Suppressor macrophage treated with lipopolysaccharide for 1 hour (primary cell): ENCODE data around the gene TEX14.

ENCODE experiments used
- DNase-seq, 3 donors: peaks; one replicate each; pipeline ENCODE4 v3.0.0-alpha.2; 2020 to 2022

The TEX14 gene, protein sequence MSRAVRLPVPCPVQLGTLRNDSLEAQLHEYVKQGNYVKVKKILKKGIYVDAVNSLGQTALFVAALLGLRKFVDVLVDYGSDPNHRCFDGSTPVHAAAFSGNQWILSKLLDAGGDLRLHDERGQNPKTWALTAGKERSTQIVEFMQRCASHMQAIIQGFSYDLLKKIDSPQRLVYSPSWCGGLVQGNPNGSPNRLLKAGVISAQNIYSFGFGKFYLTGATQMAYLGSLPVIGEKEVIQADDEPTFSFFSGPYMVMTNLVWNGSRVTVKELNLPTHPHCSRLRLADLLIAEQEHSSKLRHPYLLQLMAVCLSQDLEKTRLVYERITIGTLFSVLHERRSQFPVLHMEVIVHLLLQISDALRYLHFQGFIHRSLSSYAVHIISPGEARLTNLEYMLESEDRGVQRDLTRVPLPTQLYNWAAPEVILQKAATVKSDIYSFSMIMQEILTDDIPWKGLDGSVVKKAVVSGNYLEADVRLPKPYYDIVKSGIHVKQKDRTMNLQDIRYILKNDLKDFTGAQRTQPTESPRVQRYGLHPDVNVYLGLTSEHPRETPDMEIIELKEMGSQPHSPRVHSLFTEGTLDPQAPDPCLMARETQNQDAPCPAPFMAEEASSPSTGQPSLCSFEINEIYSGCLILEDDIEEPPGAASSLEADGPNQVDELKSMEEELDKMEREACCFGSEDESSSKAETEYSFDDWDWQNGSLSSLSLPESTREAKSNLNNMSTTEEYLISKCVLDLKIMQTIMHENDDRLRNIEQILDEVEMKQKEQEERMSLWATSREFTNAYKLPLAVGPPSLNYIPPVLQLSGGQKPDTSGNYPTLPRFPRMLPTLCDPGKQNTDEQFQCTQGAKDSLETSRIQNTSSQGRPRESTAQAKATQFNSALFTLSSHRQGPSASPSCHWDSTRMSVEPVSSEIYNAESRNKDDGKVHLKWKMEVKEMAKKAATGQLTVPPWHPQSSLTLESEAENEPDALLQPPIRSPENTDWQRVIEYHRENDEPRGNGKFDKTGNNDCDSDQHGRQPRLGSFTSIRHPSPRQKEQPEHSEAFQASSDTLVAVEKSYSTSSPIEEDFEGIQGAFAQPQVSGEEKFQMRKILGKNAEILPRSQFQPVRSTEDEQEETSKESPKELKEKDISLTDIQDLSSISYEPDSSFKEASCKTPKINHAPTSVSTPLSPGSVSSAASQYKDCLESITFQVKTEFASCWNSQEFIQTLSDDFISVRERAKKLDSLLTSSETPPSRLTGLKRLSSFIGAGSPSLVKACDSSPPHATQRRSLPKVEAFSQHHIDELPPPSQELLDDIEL (N-terminal part only)

DNA sequence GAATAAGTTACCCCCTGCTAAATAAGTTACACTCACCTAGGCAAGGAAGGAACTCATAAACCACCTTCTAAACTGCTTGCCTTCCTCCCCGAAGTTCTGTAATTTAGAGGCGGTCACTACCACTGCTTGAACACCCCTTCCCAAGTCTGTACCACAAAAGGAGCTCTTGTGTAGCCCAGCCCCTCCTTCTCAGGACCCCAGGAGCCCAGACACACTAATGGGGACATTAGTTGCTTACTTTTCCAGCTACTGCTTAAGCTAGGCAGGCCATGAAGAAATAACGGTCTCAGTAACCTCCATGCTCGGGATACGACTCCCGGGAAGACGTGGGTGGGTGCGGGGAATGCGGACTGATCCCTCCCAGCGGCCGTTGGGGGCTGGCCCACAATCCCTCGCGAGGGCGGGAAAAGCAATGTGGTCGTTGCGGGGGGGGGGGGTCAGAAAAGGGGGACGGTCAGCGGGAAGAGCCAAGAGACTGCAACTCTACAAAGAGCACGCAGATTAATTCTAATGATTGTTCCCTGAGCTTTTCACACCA, at the start of gene TEX14:
TSS of gene TEX14 (minus strand) at position 345 of the 538 bp plus-strand sequence. CDS start 40,044 bp downstream, outside the sequence.
- no peak for DNase-seq

DNA sequence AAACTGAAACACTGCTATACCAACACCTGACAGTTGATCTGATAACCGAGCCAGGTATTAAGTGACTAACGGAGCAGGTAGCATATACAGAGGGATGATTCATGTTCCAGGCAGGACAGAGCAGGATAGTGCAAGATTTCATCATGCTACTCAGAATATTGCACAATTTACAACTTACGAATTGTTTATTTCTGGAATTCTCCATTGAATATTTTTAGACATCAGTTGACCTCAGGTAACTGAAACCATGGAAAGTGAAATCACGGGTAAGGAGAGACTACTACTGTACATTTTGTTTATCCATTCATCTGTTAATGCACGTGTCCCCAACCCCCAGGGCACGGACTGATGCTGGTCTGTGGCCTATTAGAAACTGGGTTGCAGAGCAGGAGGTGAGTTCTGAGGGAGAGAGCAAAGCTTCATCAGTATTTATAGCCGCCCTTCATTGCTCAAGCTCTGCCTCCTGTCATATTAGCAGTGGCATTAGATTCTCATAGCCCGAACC, 49.3 kb upstream of the TEX14 start:
- no peak for DNase-seq

DNA sequence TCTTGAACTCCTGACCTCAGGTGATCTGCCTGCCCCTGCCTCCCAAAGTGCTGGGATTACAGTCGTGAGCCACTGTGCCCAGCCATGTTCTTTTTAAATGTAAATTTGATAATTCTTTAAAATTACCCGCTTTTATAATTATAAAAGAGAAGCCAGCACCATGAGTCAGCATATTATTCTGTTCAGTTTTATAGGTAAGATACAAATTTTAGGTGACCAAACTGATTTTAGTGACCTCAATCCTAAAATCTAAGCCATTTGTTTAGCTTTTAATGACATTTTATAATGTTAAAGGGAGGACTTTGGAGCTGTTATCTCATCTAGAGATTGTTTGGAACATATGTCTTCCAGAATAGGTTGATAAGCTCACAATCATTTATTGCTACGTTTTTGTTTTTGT, 43.0 kb upstream of the TEX14 start:
- DNase-seq, result no peak

DNA sequence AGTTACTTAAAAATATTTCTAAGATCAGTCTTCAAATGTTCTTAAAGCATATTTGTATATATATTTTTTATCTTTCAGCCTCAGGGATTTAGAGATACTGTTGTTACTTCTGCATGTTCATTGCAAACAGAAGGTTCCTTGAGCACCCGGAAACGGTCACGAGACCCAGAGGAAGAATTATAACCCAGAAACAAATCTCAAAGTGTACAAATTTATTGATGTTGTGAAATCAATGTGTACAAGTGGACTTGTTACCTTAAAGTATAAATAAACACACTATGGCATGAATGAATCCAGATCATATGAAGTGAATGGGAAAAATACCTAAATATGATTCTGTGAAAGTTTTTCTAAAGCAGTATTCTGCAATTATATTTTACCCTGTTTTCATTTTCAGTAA, 42.2 kb upstream of the TEX14 start:
- no peak for DNase-seq

DNA sequence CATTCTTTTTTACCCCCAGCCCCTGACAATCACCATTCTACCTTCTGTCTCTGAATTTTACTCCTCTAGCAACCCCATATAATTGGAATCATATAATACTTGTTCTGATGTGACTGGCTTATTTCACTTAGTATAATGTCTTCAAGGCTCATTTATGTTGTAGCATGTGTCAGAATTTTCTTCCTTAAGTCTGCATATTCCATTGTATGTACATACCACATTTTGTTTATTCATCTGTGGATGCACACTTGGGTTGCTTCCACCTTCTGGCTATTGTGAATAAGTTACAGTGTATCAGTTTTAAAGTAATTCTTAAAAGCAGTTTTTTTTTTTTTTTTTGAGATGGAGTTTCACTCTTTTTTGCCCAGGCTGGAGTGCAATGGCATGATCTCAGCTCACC, 39.1 kb upstream of the TEX14 start:
- DNase-seq, result no peak

DNA sequence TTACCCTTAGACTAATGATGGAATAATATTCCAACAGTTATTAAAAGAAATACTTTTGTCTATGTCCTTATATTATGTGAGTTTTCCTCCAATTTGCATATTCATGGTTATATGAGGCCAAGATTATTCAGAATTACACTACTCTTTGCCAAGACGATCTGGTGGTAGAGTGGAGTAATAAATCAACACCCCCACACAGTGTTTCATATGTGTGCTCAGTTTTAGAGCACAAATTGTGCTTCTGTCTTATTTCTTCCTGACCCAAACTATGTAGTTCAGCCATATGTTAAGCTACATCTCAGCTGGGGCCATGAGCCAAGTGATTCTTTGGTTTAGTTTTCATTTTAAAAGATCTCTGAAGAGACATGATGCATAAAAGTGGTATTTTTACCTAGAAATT, 37.0 kb upstream of the TEX14 start:
- no peak for DNase-seq

DNA sequence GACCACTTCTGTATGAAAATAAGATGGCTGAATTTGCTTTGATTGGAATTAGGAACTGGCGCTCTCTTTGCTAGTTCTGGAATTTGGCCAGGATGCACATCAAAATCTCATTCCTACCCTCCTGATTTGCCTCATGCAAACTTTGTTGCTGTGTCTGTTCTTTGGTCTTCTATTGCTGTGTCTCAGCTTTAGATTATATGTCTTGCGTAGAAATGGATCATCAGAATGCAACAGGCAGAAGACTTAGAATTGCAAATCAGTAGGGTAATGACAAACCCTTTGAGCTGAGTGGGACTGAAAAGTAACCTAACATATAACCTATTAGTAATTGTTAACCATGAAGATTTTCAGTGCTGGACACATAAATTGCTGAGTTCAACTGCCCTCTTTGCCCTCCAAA, 30.9 kb upstream of the TEX14 start:
- DNase-seq, result no peak

DNA sequence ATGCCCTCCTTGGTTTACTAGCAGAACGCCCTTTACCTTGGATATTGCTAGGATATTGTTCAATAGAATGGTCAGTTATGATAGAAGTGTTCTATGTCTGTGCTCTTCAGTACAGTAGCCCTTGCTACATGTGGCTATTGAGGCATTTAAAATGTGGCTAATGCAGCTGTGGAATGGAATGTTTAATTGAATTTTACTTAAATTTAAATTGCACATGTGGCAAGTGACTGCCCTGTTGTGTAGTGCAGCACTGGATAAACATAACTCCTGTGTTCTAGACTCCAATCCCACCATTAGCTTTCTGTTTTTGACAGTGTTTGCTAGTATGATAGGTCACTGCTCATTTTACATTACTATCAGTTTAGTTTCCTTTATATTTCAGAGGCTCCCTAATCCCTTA, 30.4 kb upstream of the TEX14 start:
- DNase-seq, result no peak

DNA sequence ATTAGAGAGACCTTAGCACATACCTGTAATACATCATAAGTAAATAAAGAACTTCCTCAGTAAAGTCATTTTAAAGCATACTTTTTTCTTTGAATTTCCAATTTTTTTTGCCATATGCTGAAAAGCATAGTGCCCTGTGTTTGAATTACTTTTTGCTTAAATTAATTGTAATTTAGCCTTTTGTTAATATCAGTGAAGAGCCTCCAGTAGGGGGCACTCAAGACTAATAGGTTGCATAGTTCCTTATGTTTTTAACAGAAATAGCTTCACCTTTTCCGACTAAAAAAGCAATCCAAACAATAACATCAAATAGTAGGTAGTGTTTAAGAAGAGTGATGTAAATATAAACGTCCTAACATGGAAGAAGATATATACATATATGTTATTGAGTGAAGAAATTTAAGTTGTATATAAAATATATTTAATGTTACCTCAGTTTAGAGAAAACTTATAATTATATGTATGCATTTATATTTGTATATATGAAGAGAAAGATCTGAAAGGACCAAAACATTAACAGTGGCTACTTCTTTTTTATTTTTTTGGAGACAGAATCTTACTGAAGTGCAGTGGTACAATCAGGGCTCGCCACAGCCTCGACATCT, 19.2 kb upstream of the TEX14 start:
- DNase-seq, result peak; percentile 84 to 91 (median 89)

DNA sequence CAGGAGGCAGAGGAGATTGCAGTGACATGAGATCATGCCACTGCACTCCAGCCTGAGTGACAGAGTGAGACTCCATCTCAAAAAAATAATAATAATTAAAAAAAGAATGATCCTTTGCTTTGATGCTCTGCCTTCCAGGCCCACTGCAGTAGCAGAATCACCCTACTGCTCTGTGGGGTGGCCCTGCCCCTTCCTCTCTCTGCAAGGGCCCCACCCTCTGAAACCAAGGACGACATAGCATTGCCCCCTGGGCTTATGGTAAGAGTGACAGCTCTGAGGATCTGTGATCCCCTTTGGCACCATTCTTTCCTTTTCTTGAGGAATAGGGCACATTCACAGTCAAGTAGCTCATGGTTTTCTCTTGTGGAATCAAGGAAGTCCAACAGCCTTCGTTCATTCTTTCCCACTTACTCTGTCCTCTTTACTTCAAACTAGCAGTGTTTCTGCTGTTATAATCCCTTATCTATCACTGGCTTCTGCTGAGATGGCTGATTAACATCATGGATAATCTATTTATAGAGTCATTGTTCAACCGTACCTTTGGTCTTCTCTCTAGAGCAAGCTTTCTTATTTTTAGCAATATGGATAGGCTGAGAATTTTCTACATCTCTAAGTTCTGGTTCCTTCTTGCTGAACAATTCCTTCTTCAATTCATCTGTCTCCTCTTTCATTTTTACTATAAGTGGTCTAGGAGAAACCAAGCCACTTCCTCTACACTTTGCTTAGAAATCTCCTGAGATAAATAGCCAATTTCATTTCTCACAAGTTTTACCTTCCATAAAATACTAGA, 14.7 kb upstream of the TEX14 start:
- no peak for DNase-seq

DNA sequence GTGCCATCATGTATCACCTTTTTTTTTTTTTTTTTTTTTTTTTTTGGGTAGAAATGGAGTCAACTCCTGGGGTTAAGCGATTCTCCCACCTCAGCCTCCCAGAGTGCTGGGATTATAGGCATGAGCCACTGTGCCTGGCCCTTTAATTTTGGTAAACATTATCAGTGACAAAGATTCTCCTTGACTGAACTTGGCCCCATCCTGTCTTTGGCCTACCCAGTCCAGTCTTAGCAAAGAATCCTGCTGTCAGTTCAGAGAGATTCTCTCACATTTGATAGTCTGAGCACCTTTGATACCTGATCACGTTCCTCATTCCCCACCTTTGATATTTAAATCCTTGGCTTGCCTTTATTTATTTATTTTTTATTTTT, 12.1 kb upstream of the TEX14 start:
- no peak for DNase-seq

DNA sequence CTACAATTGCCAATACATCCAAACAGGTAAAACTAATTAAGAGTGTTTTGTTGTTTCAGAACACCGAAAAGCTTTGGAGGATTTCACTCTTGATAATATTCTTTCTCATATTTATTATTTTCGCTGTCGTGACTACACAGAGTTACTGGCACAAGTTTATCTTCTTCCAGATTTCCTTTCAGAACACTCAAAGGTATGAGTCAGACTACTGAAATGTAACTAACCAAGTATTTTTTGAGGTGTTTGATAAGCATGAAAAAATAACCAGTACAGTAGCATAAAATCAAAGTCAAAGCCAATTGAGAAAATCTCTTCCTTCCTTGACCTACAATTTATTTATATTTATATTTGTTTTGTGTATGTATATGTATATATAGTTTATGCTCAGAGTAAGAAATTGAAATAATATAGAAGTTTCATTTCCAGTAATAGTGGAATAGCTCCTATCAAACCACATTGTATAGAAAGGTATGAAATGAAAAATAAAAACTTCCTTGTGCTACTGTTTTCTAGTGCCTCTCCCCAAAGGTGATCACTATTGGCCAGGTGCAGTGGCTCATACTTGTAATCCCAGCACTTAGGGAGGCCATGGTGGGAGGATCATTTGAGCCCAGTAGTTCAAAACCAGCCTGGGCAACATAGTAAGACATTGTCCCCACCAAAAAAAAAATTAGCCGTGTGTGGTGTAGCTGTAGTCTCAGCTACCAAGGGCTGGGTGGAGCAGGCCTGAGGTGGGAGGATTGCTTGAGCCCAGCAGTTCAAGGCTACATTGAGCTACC, 11.5 kb upstream of the TEX14 start:
- no peak for DNase-seq

DNA sequence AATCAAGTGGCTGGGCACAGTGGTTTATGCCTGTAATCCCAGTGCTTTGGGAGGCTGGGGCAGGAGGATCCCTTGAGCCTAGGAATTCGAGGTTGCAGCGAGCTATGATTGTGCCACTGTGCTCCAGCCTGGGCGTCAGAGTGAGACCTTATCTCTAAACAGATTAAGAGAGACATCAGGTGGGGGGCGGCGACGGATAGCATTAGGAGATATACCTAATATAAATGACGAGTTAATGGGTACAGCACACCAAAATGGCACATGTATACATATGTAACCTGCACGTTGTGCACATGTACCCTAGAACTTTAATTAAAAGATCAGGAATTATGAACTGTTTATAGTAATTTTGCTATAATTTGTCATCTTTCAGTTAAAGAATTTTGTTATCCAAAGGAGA, 10.9 kb upstream of the TEX14 start:
- DNase-seq, result no peak

DNA sequence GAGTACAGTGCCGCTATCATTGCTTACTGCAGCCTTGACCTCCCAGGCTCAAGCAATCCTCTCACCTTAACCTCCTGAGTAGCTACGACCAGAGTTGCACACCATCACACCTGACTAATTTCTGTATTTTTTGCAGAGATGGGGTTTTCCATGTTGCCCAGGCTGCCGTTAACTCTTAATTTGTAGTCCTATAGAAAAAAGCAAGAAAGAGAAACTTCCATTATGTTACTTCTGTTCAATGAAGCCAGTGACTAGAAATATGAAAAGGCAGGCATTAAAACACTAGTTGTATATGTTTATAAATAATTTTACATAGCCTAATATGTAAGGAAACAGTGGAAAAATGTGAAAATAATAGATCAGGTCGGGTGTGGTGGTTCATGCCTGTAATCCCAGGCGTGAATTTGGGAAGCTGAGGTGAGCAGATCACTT, 10.2 kb upstream of the TEX14 start:
- no peak for DNase-seq

DNA sequence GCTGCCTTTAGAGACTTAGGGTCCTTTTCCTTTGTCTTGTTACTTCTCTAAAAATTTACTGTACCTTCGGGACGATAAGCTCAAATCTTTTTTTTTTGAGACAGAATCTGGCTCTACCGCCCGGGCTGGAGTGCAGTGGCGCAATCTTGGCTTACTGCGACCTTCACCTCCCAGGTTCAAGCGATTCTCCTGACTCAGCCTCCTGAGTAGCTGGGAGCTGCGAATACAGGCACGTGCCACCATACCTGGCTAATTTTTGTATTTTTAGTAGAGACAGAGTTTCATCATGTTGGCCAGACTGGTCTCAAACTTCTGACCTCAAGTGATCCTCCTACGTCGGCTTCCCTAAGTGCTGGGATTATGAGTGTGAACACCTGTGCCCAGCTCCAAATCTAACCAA, 7.9 kb upstream of the TEX14 start:
- no peak for DNase-seq

DNA sequence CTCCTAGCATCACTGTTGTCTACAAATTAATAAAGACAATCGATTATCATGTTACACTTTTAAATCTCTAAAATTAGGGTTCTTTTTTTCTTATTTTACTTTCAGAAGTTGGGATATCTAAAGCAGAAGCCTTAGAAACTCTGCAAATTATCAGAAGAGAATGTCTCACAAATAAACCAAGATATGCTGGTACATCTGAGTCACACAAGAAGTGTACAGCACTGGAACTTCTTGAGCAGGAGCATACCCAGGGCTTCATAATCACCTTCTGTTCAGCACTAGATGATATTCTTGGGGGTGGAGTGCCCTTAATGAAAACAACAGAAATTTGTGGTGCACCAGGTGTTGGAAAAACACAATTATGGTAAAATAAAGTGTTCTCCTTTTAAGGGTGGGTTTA, 3.0 kb upstream of the TEX14 start:
- DNase-seq, result no peak

DNA sequence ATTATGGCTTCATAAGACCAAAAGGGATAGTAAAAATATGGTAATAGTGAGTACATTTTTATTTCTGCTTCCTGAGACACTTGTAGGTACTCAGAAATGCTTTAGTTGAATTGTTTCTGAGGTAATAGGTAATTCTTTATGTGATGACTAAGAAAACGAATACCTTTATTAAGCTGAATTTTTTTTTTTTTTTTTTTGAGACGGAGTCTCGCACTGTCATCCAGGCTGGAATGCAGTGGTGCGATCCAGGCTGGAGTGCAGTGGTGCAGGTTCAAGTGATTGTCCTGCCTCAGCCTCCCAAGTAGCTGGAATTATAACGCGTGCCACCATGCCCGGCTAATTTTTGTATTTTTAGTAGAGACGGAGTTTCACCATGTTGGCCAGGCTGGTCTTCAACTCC, 2.5 kb upstream of the TEX14 start:
- DNase-seq, result no peak

DNA sequence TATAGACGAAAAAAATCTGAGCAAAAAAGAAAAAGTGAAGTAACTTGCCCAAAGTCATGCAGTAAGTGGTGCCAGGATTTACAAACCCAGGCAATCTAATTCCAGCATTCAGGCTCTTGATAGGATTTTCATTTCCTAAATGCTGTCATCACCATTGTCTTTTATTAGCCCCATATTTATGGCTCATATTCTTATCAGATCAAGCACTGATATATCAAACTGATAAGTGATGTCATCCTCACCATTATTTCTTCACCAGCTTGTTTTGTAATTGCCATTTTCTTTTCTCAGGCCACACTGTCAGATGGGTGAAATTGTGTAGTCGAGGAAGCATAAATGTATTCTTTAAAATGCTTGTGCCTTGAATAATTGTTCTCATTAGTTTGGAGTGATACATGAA, 1.9 kb upstream of the TEX14 start:
- DNase-seq, result no peak

DNA sequence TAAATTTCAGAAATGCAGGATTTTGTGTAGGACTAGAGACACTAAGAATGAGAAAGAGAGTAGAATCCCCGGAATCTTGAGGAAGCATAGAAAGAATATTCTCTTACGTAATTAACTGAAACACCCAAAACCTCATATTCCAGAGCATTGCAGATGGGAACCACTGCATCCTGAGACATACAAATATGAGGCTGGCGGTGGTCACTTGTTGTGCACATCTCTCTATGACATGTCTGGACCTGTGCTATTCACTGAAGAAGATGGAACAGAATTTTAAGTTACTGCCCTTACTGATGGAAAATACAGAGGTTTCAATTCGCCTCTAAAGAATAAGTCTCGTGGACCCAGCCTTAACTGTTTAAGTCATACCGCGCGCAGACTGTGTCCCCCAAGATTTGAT, 1.4 kb upstream of the TEX14 start:
- peak in 2 of 3 donors; percentile 14 to 22 for DNase-seq

DNA sequence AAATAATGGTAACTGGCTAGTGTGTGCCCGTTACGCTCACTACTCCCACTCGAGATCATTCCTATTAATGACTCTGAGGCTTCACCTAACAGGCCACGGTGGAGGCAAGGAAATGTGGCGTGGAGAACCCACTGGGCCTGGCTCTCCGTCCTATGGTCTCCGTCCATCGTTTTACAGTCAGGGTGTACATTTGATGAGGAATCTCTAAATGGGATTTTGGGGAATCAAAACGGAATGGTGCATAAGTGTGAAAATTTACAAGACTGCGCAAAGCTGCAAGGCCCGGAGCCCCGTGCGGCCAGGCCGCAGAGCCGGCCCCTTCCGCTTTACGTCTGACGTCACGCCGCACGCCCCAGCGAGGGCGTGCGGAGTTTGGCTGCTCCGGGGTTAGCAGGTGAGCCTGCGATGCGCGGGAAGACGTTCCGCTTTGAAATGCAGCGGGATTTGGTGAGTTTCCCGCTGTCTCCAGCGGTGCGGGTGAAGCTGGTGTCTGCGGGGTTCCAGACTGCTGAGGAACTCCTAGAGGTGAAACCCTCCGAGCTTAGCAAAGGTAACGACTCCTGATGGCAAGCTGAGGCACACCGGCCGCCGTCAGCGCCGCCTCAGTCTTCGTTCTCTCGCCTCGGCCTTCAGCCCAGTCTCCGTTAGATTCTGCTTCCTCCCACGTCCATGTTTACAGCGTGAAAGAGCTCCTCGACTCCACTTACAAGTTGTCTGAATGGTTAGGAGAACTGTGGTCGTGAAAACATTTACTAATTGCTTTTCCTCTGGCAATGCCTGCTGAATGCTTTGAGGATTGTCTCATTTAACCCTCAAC, 602 bp upstream of the TEX14 start, which contains the start of gene RAD51C:
TSS of gene RAD51C (plus strand) at position 364 of the 817 bp plus-strand sequence. CDS start at position 406, 42 bp downstream.
- DNase-seq, result peak; percentile 80 to 92 (median 87)
